Common myeloid progenitor, CD34-positive (primary cell): ENCODE results near the gene TRIM44.

Source experiments
- CTCF ChIA-PET: fragments of 350-600 bp; sonication (Branson Sonifier 250); formaldehyde crosslinking; loops from one replicate; lab custom pipeline; 2021; ENCODE audit warnings: antibody characterized with exemption; lab: Charles Lee
- POLR2A ChIA-PET: fragments of 350-600 bp; sonication (Branson Sonifier 250); formaldehyde crosslinking; loops from one replicate; lab custom pipeline; 2021; ENCODE audit warnings: antibody characterized with exemption; lab: Charles Lee
- DNase-seq, 3 donors: peaks; one replicate each; pipeline versions ENCODE4 v3.0.0 to v3.0.0-alpha.2; 2013
- H3K27ac ChIP-seq, 2 experiments: 1 replicate in 1 of 2; 2 replicates in 1 of 2; pipeline ENCODE4 v1.7.0; 2013; ENCODE audit warnings: inconsistent platforms in 2 of 2, low read length in 2 of 2, mild to moderate bottlenecking in 2 of 2, low read depth in 1 of 2, moderate library complexity in 1 of 2; ENCODE audit not compliant: severe bottlenecking in 2 of 2, insufficient read depth in 1 of 2, poor library complexity in 1 of 2
- H3K27me3 ChIP-seq, 5 experiments: replicated peaks in 2 of 5; 1 replicate in 3 of 5; 2 replicates in 2 of 5; pipeline versions ENCODE4 v1.6.1 to v1.7.0; 2013; ENCODE audit warnings: low read length in 4 of 5, mild to moderate bottlenecking in 2 of 5, moderate library complexity in 2 of 5, inconsistent platforms in 1 of 5; ENCODE audit not compliant: insufficient read depth in 5 of 5, control insufficient read depth in 4 of 5
- H3K36me3 ChIP-seq, 4 experiments: 1 replicate in 2 of 4; 2 replicates in 2 of 4; pipeline versions ENCODE4 v1.6.1 to v1.7.0; 2013; ENCODE audit warnings: low read length in 3 of 4, control low read depth in 1 of 4, mild to moderate bottlenecking in 1 of 4; ENCODE audit not compliant: control insufficient read depth in 4 of 4, insufficient read depth in 4 of 4
- H3K4me1 ChIP-seq, 4 experiments: 1 replicate in 3 of 4; 2 replicates in 1 of 4; pipeline versions ENCODE4 v1.6.1 to v1.7.1; 2013; ENCODE audit warnings: low read length in 3 of 4, mild to moderate bottlenecking in 3 of 4, control low read depth in 1 of 4, inconsistent platforms in 1 of 4, moderate library complexity in 1 of 4; ENCODE audit not compliant: control insufficient read depth in 4 of 4, insufficient read depth in 4 of 4; ENCODE audit errors: control extremely low read depth in 1 of 4
- H3K4me3 ChIP-seq, 7 experiments: 1 replicate in 4 of 7; 2 replicates in 3 of 7; pipeline versions ENCODE4 v1.5.1 to v1.7.0; 2013; ENCODE audit warnings: mild to moderate bottlenecking in 7 of 7, low read length in 6 of 7, moderate library complexity in 6 of 7, inconsistent platforms in 2 of 7, low read depth in 2 of 7, control low read depth in 1 of 7; ENCODE audit not compliant: insufficient read depth in 4 of 7, control insufficient read depth in 1 of 7; ENCODE audit errors: extremely low read depth in 1 of 7
- H3K9me3 ChIP-seq, 5 experiments: 1 replicate in 4 of 5; 2 replicates in 1 of 5; pipeline versions ENCODE4 v1.6.1 to v1.7.1; 2013; ENCODE audit warnings: low read length in 4 of 5, mild to moderate bottlenecking in 2 of 5, inconsistent platforms in 1 of 5, low read depth in 1 of 5, moderate library complexity in 1 of 5; ENCODE audit not compliant: control insufficient read depth in 4 of 5, insufficient read depth in 2 of 5; ENCODE audit errors: control extremely low read depth in 1 of 5
- WGBS: methylation state at CpG from one replicate; pipeline ENCODE4 v1.1.5; 2013; ENCODE audit not compliant: insufficient coverage; 5-methylcytosine and 5-hydroxymethylcytosine counted together

TRIM44 gene

DNA sequence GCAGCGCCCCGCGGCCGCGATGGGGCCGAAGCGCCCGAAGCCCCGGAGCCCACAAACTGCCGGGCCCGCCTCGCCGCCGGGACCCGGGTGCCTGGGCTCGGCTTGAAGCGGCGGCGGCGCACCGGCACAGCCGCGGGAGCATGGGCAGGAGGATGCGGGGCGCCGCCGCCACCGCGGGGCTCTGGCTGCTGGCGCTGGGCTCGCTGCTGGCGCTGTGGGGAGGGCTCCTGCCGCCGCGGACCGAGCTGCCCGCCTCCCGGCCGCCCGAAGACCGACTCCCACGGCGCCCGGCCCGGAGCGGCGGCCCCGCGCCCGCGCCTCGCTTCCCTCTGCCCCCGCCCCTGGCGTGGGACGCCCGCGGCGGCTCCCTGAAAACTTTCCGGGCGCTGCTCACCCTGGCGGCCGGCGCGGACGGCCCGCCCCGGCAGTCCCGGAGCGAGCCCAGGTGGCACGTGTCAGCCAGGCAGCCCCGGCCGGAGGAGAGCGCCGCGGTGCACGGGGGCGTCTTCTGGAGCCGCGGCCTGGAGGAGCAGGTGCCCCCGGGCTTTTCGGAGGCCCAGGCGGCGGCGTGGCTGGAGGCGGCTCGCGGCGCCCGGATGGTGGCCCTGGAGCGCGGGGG lies 44.0 kb upstream of the TRIM44 start:
- ChIA-PET POLR2A (no interaction called here), CTCF (interaction anchor here (1.0 to 1.6 kb wide), 6 partner anchors 91 to 640 kb away, joined by 3 to 5 read pairs (median 3); no protein-coding TSS in a partner anchor)
- no peaks in the 10 kb centered on the region for H3K9me3 ChIP-seq
- H3K27me3 ChIP-seq, result peaks cover 3 to 84% (median 25%) of the 10 kb centered on the region in 5 experiments
- 0% methylated on average over 89 of the region's 91 CpGs for WGBS
- no peak overlapping the region for H3K27ac ChIP-seq
- peaks cover 0 to 29% (median 25%) of the 10 kb centered on the region in 4 experiments for H3K4me1 ChIP-seq
- DNase-seq, result peak in 2 of 3 donors; percentile 33 to 50
- H3K36me3 ChIP-seq, result no peaks in the 10 kb centered on the region
- H3K4me3 ChIP-seq, result peak overlapping the region in 6 of 7 experiments; percentile 33 to 67 (median 58)

- Histone ChIP-seq H3K4me3 (peak overlapping the region; percentile 8 to 67 (median 57)), H3K27ac (no peak overlapping the region), H3K4me1 (peaks cover 0 to 29% (median 25%) of the 10 kb centered on the region in 4 experiments), H3K27me3 (peaks cover 3 to 82% (median 26%) of the 10 kb centered on the region in 5 experiments), H3K36me3 (no peaks in the 10 kb centered on the region), H3K9me3 (no peaks in the 10 kb centered on the region)
- WGBS, result under 1% methylated on average over 80 of the region's 84 CpGs
- CTCF ChIA-PET, result interaction anchor here (1.0 to 1.6 kb wide), 6 partner anchors 11 to 647 kb away, joined by 3 to 4 read pairs (median 4); no protein-coding TSS in a partner anchor
- POLR2A ChIA-PET, result no interaction called here
- DNase-seq, result peak in 2 of 3 donors; percentile 52 to 73
These were observed 43.3 kb upstream of the TRIM44 start for GRCh38 chr11:35619116-35619854.

GRCh38 chr11:35619855-35620640 lies 42.5 kb upstream of the TRIM44 start:
- H3K27ac ChIP-seq, result no peak overlapping the region

GRCh38 chr11:35620795-35621194 lies 41.8 kb upstream of the TRIM44 start:
- Histone ChIP-seq H3K27ac (no peak overlapping the region), H3K27me3 (peaks cover 3 to 72% (median 22%) of the 10 kb centered on the region in 5 experiments), H3K36me3 (no peaks in the 10 kb centered on the region), H3K9me3 (no peaks in the 10 kb centered on the region), H3K4me1 (peaks cover 0 to 29% (median 25%) of the 10 kb centered on the region in 4 experiments), H3K4me3 (no peak overlapping the region)
- no CpG with 5 or more reads among the region's 2 CpGs for WGBS
- ChIA-PET POLR2A (no interaction called here), CTCF (interaction anchor here (1.5 to 1.6 kb wide), 2 partner anchors 510 to 646 kb away, joined by 4 read pairs; no protein-coding TSS in a partner anchor)
- DNase-seq, result no peak

More at GRCh38 chr11:35619855-35620640, 42.5 kb upstream of the TRIM44 start:
- Histone ChIP-seq H3K36me3 (no peaks in the 10 kb centered on the region), H3K27me3 (peaks cover 3 to 77% (median 26%) of the 10 kb centered on the region in 5 experiments), H3K4me3 (peak overlapping the region; percentile 8 to 67 (median 57)), H3K4me1 (peaks cover 0 to 29% (median 25%) of the 10 kb centered on the region in 4 experiments), H3K9me3 (no peaks in the 10 kb centered on the region)
- peak in 2 of 3 donors; percentile 28 to 40 for DNase-seq
- CTCF ChIA-PET, result interaction anchor here (1.0 to 1.6 kb wide), 6 partner anchors 11 to 647 kb away, joined by 3 to 4 read pairs (median 4); no protein-coding TSS in a partner anchor
- POLR2A ChIA-PET, result no interaction called here
- WGBS, result 0% methylated on average over 17 of the region's 33 CpGs

DNA sequence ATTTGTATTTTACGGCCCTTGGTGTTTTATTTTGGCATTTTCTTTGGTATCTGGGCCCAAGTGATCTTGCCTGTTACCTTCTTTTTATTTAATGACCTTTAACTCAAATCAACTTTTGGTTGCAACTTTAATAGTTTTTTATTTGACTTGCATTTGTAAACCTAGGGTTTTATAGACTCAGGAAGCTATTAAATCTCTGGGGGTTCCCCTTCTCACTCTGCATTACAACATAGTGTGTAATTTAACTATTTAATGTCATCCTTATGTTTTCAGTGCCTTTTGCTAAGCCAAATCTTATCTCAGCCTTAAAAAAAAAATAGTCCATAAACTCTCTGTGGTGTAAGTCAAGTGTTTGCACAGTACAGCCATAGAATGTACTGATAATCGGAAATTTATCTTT lies 41.0 kb upstream of the TRIM44 start:
- no CpG with 5 or more reads among the region's 2 CpGs for WGBS
- ChIA-PET CTCF (no interaction called here), POLR2A (no interaction called here)
- peaks cover 0 to 29% (median 25%) of the 10 kb centered on the region in 4 experiments for H3K4me1 ChIP-seq
- peak in 2 of 3 donors; percentile 18 to 25 for DNase-seq
- H3K27me3 ChIP-seq, result peaks cover 3 to 74% (median 26%) of the 10 kb centered on the region in 5 experiments
- no peaks in the 10 kb centered on the region for H3K9me3 ChIP-seq
- no peak overlapping the region for H3K4me3 ChIP-seq
- no peak overlapping the region for H3K27ac ChIP-seq
- no peaks in the 10 kb centered on the region for H3K36me3 ChIP-seq

DNA sequence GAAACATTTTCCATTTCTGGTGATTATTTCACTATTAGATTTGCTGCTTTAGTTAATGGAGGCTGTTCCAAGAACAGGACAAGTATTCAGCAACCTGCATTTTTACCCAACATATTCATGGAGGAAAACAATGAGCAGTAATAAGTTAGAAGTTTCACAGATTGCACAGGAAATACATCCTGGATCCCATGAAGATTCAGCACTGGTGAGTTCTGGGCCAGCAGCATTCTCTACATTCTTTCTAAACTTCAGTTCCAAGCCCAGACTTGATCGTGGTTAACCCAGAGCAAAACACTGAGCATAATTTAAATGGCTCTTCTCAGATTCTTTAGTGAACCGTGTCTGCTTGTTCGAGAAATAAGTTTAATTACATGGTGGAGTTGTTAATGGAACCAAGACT lies 40.5 kb upstream of the TRIM44 start:
- CTCF ChIA-PET, result no interaction called here

More for the DNA sequence above, 40.5 kb upstream of the TRIM44 start:
- peaks cover 3 to 69% (median 26%) of the 10 kb centered on the region in 5 experiments for H3K27me3 ChIP-seq
- no peak overlapping the region for H3K27ac ChIP-seq
- DNase-seq, result no peak
- no peaks in the 10 kb centered on the region for H3K36me3 ChIP-seq
- no CpG with 5 or more reads among the region's 3 CpGs for WGBS
- POLR2A ChIA-PET, result no interaction called here
- H3K4me1 ChIP-seq, result peaks cover 0 to 29% (median 25%) of the 10 kb centered on the region in 4 experiments
- H3K9me3 ChIP-seq, result no peaks in the 10 kb centered on the region
- H3K4me3 ChIP-seq, result no peak overlapping the region
